Vagina (tissue), 2 donors: Measurements from ENCODE around the gene CCT8. TPM values are rescaled to one million over a fixed set of nuclear protein-coding genes. Genes with fewer than 3 reads are reported as not detected.

Experiments used
- DNase-seq, 2 donors: peaks; one replicate each; pipeline ENCODE4 v3.0.0-alpha.2; 2017; ENCODE audit errors: extremely low spot score in 2 of 2
- H3K27ac ChIP-seq: fragments of 200-600 bp; sonication (generic); one replicate; pipeline ENCODE4 v1.5.1; 2019
- H3K27me3 ChIP-seq: fragments of 200-600 bp; sonication (generic); one replicate; pipeline ENCODE4 v1.5.1; 2019
- H3K36me3 ChIP-seq, 2 donors: fragments of 200-600 bp; sonication (generic); one replicate each; pipeline ENCODE4 v1.5.1; 2017 to 2019
- H3K4me1 ChIP-seq: fragments of 200-600 bp; sonication (generic); one replicate; pipeline ENCODE4 v1.5.1; 2019
- H3K4me3 ChIP-seq, 2 donors: fragments of 200-600 bp; sonication (generic); 1 replicate in 1 of 2; 2 replicates in 1 of 2; pipeline ENCODE4 v1.5.1; 2016 to 2019
- H3K9me3 ChIP-seq: fragments of 200-600 bp; sonication (generic); one replicate; pipeline ENCODE4 v1.5.1; 2019
- POLR2A ChIP-seq, 2 donors: fragments of 450-650 bp; IDR thresholded peaks; one replicate each; pipeline ENCODE4 v1.6.1; 2017; ENCODE audit warnings: antibody characterized with exemption in 2 of 2, mild to moderate bottlenecking in 2 of 2, moderate library complexity in 2 of 2
- POLR2AphosphoS5 ChIP-seq, 2 donors: sonication (generic); formaldehyde crosslinking; IDR thresholded peaks; one replicate each; pipeline ENCODE4 v1.9.0; 2017; ENCODE audit warnings: antibody characterized with exemption in 2 of 2, mild to moderate bottlenecking in 2 of 2, low read depth in 1 of 2; ENCODE audit not compliant: insufficient read depth in 1 of 2
- intact Hi-C: fragments of 100-400 bp; cut with DNase I; formaldehyde crosslinking; loops from one replicate; pipeline ENCODE4 v1.15.1; 2023
- total RNA-seq: library from RNA; depleted of rRNA; stranded (reverse); fragments of >200 nt; gene quantifications from one replicate; pipeline ENCODE4 v1.2.3, GENCODE V29; 2016
- TF ChIP-seq, protein P1 (sequence below), 3 experiments: fragments of 450-650 bp in 2 of 3; fragments of 200-600 bp in 1 of 3; sonication (generic) in 1 of 3; IDR thresholded peaks; one replicate each; pipeline ENCODE4 v1.5.1; 2017 to 2019; ENCODE audit warnings: antibody characterized with exemption in 3 of 3, mild to moderate bottlenecking in 2 of 3, moderate library complexity in 2 of 3

CCT8 gene, protein sequence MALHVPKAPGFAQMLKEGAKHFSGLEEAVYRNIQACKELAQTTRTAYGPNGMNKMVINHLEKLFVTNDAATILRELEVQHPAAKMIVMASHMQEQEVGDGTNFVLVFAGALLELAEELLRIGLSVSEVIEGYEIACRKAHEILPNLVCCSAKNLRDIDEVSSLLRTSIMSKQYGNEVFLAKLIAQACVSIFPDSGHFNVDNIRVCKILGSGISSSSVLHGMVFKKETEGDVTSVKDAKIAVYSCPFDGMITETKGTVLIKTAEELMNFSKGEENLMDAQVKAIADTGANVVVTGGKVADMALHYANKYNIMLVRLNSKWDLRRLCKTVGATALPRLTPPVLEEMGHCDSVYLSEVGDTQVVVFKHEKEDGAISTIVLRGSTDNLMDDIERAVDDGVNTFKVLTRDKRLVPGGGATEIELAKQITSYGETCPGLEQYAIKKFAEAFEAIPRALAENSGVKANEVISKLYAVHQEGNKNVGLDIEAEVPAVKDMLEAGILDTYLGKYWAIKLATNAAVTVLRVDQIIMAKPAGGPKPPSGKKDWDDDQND
- 81.3 TPM for total RNA-seq

- peak in 1 of 2 donors; percentile 99 for DNase-seq
- Histone ChIP-seq H3K4me1 (peaks cover 34% of the 10 kb centered on the region), H3K36me3 (peaks cover 0 to 4% of the 10 kb centered on the region in 2 donors), H3K27ac (peak within 1 kb of the TSS; percentile 89), H3K9me3 (no peaks in the 10 kb centered on the region), H3K4me3 (peak within 1 kb of the TSS; percentile 90 to 98), H3K27me3 (no peaks in the 10 kb centered on the region)
- TF ChIP-seq, protein P1, sequence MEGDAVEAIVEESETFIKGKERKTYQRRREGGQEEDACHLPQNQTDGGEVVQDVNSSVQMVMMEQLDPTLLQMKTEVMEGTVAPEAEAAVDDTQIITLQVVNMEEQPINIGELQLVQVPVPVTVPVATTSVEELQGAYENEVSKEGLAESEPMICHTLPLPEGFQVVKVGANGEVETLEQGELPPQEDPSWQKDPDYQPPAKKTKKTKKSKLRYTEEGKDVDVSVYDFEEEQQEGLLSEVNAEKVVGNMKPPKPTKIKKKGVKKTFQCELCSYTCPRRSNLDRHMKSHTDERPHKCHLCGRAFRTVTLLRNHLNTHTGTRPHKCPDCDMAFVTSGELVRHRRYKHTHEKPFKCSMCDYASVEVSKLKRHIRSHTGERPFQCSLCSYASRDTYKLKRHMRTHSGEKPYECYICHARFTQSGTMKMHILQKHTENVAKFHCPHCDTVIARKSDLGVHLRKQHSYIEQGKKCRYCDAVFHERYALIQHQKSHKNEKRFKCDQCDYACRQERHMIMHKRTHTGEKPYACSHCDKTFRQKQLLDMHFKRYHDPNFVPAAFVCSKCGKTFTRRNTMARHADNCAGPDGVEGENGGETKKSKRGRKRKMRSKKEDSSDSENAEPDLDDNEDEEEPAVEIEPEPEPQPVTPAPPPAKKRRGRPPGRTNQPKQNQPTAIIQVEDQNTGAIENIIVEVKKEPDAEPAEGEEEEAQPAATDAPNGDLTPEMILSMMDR (IDR thresholded peaks at IDR 0.05): no peak
- TF ChIP-seq POLR2AphosphoS5 (IDR thresholded peaks at IDR 0.05; ENCODE audit: insufficient read depth in 1 of 2, low read depth in 1 of 2) (peak; percentile 96 to 98), POLR2A (IDR thresholded peaks at IDR 0.05) (peak in 1 of 2 donors; percentile 37)
- intact Hi-C loops: no loop called here
Observed at GRCh38 chr21:29073222-29074006, at the start of gene CCT8. TSS of gene CCT8 (minus strand) at chr21:29073648. CDS start at chr21:29073590, 58 bp downstream.

DNA sequence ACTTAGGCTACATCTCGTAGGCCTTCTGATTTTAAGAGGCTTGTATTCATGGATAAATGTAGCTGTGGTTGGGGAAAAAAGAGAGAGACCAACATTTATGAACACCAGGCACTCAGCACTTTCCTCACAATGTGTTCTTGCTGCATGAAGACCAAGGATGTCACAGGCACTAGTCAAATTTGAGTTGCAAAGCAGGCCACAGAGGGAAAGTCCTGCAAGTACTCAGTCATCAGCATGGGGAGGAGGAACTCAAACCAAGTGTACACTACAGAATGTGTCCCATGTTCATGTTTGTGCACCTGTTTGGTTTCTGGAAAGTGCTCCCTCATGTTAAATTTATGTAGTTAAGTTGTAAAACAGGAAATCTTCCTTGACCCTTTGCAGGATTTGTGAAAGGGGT lies 48.3 kb upstream of the CCT8 start:
- H3K27me3 ChIP-seq: no peaks in the 10 kb centered on the region
- TF ChIP-seq, protein P1 (IDR thresholded peaks at IDR 0.05): no peak
- TF ChIP-seq POLR2A (IDR thresholded peaks at IDR 0.05): no peak
- no peak for TF ChIP-seq POLR2AphosphoS5 (IDR thresholded peaks at IDR 0.05; ENCODE audit: insufficient read depth in 1 of 2, low read depth in 1 of 2)
- H3K36me3 ChIP-seq: no peaks in the 10 kb centered on the region

DNA sequence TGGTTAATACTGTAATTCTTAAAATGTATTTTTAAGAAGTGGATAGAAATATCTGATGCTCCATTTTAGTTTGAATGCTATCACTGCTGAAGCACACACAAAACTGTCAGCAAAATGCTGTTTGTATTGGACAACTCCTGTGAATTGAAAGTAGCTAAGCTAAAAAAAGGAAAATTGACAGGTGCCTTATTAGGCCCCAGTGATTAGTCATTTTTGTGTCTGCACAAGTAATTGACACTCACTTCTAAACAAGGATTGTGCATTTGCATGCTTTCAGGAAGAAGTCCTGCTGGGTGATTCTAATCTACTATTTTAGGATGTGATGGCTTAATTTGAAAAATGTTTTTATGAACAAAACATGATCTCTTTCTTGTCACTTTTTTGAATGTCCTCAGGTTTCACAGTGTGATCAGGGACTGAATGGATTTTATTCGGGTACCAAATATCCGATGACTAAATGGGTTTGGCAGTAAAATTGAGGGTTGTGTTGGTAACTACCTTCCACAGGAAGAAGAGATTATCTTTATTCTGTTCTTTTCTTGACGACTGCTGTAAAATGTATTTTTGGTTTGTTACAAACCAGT lies 44.0 kb upstream of the CCT8 start:
- H3K27me3 ChIP-seq: no peaks in the 10 kb centered on the region
- no peaks in the 10 kb centered on the region for H3K36me3 ChIP-seq
- no peaks in the 10 kb centered on the region for H3K9me3 ChIP-seq
- TF ChIP-seq POLR2A (IDR thresholded peaks at IDR 0.05): no peak
- TF ChIP-seq, protein P1 (IDR thresholded peaks at IDR 0.05): no peak
- no peak for TF ChIP-seq POLR2AphosphoS5 (IDR thresholded peaks at IDR 0.05; ENCODE audit: insufficient read depth in 1 of 2, low read depth in 1 of 2)
- intact Hi-C loops: no loop called here
- no peak overlapping the region for H3K4me3 ChIP-seq
- DNase-seq: no peak
- no peak overlapping the region for H3K27ac ChIP-seq
- no peaks in the 10 kb centered on the region for H3K4me1 ChIP-seq

More for the DNA sequence above, 48.3 kb upstream of the CCT8 start:
- no peaks in the 10 kb centered on the region for H3K4me1 ChIP-seq
- intact Hi-C loops: no loop called here
- no peak overlapping the region for H3K4me3 ChIP-seq
- no peak overlapping the region for H3K27ac ChIP-seq
- H3K9me3 ChIP-seq: no peaks in the 10 kb centered on the region
- no peak for DNase-seq

- H3K4me1 ChIP-seq: no peaks in the 10 kb centered on the region
- H3K27ac ChIP-seq: no peak overlapping the region
- H3K36me3 ChIP-seq: no peaks in the 10 kb centered on the region
- no peak for DNase-seq
- H3K27me3 ChIP-seq: no peaks in the 10 kb centered on the region
- intact Hi-C loops: no loop called here
- TF ChIP-seq POLR2A (IDR thresholded peaks at IDR 0.05) (no peak), POLR2AphosphoS5 (IDR thresholded peaks at IDR 0.05; ENCODE audit: insufficient read depth in 1 of 2, low read depth in 1 of 2) (no peak)
- TF ChIP-seq, protein P1 (IDR thresholded peaks at IDR 0.05): no peak
- H3K9me3 ChIP-seq: no peaks in the 10 kb centered on the region
- H3K4me3 ChIP-seq: no peak overlapping the region
Observed at GRCh38 chr21:29115899-29116298, 42.5 kb upstream of the CCT8 start.
